ENCODE measurements around the gene DRC1.

DNA sequence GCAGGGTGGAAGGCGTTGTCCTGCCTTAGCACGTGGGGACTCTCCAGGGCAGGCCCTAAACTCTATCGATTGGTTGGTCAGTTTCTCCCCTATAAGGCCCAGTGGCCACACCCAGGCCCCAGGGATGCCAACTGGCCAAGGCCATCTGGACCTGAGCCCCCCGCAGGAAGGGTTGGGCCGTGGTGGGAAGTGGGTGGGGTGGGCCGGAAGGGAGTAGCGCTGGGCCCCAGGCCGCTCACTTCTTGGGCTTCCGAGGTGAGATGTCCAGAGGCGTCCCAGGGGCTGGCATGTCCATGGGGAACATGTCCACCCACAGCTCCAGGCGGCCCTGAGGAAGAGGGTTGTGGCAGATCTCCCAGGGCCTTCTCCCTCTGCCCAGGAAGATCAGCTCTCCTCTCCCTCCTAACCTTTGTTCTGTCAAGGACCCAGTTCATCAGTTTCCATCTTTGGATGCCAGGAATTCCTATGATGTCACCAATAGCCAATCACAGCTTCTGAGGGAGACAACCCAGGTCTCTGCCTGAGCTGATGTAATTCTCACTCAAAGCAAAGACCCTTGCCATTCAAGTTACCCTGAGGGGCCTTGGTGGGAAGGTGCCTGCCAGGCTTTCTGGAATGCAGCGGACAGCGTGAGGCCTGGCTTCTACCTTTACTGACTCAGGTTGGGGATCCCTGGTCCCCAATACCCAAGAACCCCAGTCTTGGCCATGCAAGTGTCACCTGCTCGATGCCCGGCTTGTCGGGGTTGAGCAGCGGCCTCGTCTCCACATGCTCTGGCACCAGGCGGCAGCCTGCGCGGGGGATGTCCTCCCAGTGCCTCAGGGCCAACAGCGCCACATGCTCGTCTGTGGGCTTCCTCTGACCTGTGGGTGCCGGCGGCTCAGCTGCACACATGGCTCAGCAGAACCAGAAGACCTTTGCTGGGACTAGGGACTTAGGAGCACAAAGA lies 61.8 kb downstream of the DRC1 start:
- TF ChIP-seq CTCF (IDR thresholded peaks at IDR 0.05; ENCODE audit: low read length) (no peak), EZH2phosphoT487 (IDR thresholded peaks at IDR 0.05; ENCODE audit: low read length) (no peak), EZH2 (optimal IDR thresholded peaks at IDR 0.05; ENCODE audit: low read depth, low read length) (no peak)
